ENCODE results near the gene KRTAP6-3.

The KRTAP6-3 gene

DNA sequence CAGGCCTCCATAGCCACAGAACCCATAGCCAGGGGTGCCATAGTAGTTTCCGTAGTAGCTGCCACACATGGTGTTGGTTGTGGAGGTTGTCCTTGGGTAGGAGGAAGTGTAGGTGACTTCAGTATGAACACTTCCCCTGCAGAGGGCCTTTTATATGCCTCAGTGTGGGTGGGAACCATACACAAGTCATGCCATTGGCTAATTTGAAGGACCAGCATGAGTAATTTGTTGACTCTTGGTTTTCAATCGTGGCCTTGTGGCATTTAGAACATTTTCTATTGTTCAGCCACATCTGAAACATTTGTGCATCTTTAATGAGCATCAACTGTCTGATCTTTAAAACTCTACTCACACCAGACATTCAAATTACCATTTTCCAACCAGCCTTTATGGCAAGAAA lies 21.6 kb downstream of the KRTAP6-3 start, which contains the start of gene KRTAP6-1:
Gene KRTAP6-1 (minus strand): TSS at position 95 of the 400 bp plus-strand sequence. CDS start 26 bp downstream, at position 69.
- no peak within 1 kb of the TSS for H4K91ac ChIP-seq (ENCODE audit: low read depth, low read length)
- H3K18ac ChIP-seq (ENCODE audit: low read length), result no peak within 1 kb of the TSS
- H2AFZ ChIP-seq (ENCODE audit: insufficient read depth, low read length, poor library complexity), result no peak within 1 kb of the TSS
- no peak within 1 kb of the TSS for H2BK5ac ChIP-seq (ENCODE audit: low read depth, low read length, poor library complexity)
- WGBS (ENCODE audit: extremely low coverage, insufficient coverage, insufficient read length), result no CpG with 5 or more reads among the region's 2 CpGs
- no peaks in the 10 kb centered on the region for H3K27me3 ChIP-seq (ENCODE audit: insufficient read depth, low read length)
- H3K4ac ChIP-seq (ENCODE audit: low read depth, low read length), result no peak within 1 kb of the TSS
- no peak within 1 kb of the TSS for H3K23ac ChIP-seq (ENCODE audit: low read length)
- no peak within 1 kb of the TSS for H3K9ac ChIP-seq (ENCODE audit: low read length)
- no peaks in the 10 kb centered on the region for H3K9me3 ChIP-seq (ENCODE audit: insufficient read depth, low read depth, low read length)
- no peak for DNase-seq
- no peak within 1 kb of the TSS for H3K14ac ChIP-seq (ENCODE audit: low read length)
- no peak within 1 kb of the TSS for H3K4me2 ChIP-seq (ENCODE audit: low read length)
- no peak within 1 kb of the TSS for H3K4me3 ChIP-seq (ENCODE audit: low read depth, low read length)
- no peak within 1 kb of the TSS for H3K27ac ChIP-seq (ENCODE audit: low read depth, low read length)
- no peak within 1 kb of the TSS for H2BK12ac ChIP-seq (ENCODE audit: low read length)
- no peak within 1 kb of the TSS for H2BK120ac ChIP-seq (ENCODE audit: insufficient read depth, low read length, poor library complexity)
- no peaks in the 10 kb centered on the region for H3K4me1 ChIP-seq (ENCODE audit: control insufficient read depth in 1 of 2, insufficient read depth in 2 of 2, low read length in 2 of 2)
- no peak within 1 kb of the TSS for H4K8ac ChIP-seq (ENCODE audit: low read depth, low read length)
- no peaks in the 10 kb centered on the region for H3K79me2 ChIP-seq (ENCODE audit: control insufficient read depth, insufficient read depth, low read length, poor library complexity)
- no peak within 1 kb of the TSS for H4K12ac ChIP-seq (ENCODE audit: low read depth, low read length)
- H3K36me3 ChIP-seq (ENCODE audit: control insufficient read depth in 1 of 2, insufficient read depth in 2 of 2, low read length in 2 of 2), result no peaks in the 10 kb centered on the region
- no peaks in the 10 kb centered on the region for H3K79me1 ChIP-seq (ENCODE audit: low read length)
- H2AK5ac ChIP-seq (ENCODE audit: low read length), result no peak within 1 kb of the TSS

- no peak overlapping the region for H3K4me2 ChIP-seq (ENCODE audit: low read length)
- H3K27me3 ChIP-seq (ENCODE audit: insufficient read depth, low read length), result no peaks in the 10 kb centered on the region
- H3K9ac ChIP-seq (ENCODE audit: low read length), result no peak overlapping the region
- H4K91ac ChIP-seq (ENCODE audit: low read depth, low read length), result no peak overlapping the region
- H3K9me3 ChIP-seq (ENCODE audit: insufficient read depth, low read depth, low read length), result no peaks in the 10 kb centered on the region
- H3K23ac ChIP-seq (ENCODE audit: low read length), result no peak overlapping the region
- no peak overlapping the region for H2BK12ac ChIP-seq (ENCODE audit: low read length)
- H3K4me3 ChIP-seq (ENCODE audit: low read depth, low read length), result no peak overlapping the region
- no peaks in the 10 kb centered on the region for H3K79me2 ChIP-seq (ENCODE audit: control insufficient read depth, insufficient read depth, low read length, poor library complexity)
- no peak overlapping the region for H2AFZ ChIP-seq (ENCODE audit: insufficient read depth, low read length, poor library complexity)
- no peak overlapping the region for H4K12ac ChIP-seq (ENCODE audit: low read depth, low read length)
- no peak for DNase-seq
- H3K4ac ChIP-seq (ENCODE audit: low read depth, low read length), result no peak overlapping the region
- no peak overlapping the region for H3K14ac ChIP-seq (ENCODE audit: low read length)
- H4K8ac ChIP-seq (ENCODE audit: low read depth, low read length), result no peak overlapping the region
- H3K18ac ChIP-seq (ENCODE audit: low read length), result no peak overlapping the region
- no peaks in the 10 kb centered on the region for H3K36me3 ChIP-seq (ENCODE audit: control insufficient read depth in 1 of 2, insufficient read depth in 2 of 2, low read length in 2 of 2)
- H3K79me1 ChIP-seq (ENCODE audit: low read length), result no peaks in the 10 kb centered on the region
- H3K27ac ChIP-seq (ENCODE audit: low read depth, low read length), result no peak overlapping the region
- no peaks in the 10 kb centered on the region for H3K4me1 ChIP-seq (ENCODE audit: control insufficient read depth in 1 of 2, insufficient read depth in 2 of 2, low read length in 2 of 2)
- no peak overlapping the region for H2BK5ac ChIP-seq (ENCODE audit: low read depth, low read length, poor library complexity)
- no peak overlapping the region for H2BK120ac ChIP-seq (ENCODE audit: insufficient read depth, low read length, poor library complexity)
- no peak overlapping the region for H2AK5ac ChIP-seq (ENCODE audit: low read length)
These were observed 23.0 kb downstream of the KRTAP6-3 start for GRCh38 chr21:30615199-30615598.

DNA sequence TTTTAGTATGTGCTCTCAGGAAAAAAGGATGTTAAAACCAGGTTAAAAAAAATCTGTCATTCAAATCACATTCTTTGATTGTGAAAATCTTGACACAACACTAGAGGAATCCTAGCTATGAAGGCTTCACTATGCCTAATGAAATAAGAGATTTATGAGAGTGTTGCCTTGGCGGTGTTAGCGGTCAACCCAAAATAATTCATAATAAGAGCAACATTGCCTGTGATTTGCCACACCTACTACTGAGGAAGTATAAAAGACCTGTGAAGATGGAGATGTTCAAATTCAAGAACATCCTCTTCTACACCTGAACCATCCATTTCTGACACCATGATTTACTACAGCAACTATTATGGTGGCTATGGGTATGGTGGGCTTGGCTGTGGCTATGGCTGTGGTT lies 23.9 kb downstream of the KRTAP6-3 start, which contains the start of gene KRTAP20-1:
Gene KRTAP20-1 (plus strand): TSS at position 301 of the 400 bp plus-strand sequence. CDS start 30 bp downstream, at position 331.
- no peak within 1 kb of the TSS for H4K91ac ChIP-seq (ENCODE audit: low read depth, low read length)
- no CpG with 5 or more reads among the region's 2 CpGs for WGBS (ENCODE audit: extremely low coverage, insufficient coverage, insufficient read length)

GRCh38 chr21:30620080-30620479 lies 27.8 kb downstream of the KRTAP6-3 start:
- Histone ChIP-seq H3K9me3 (ENCODE audit: insufficient read depth, low read depth, low read length) (peaks cover 1% of the 10 kb centered on the region), H3K79me2 (ENCODE audit: control insufficient read depth, insufficient read depth, low read length, poor library complexity) (no peaks in the 10 kb centered on the region), H3K4ac (ENCODE audit: low read depth, low read length) (no peak overlapping the region), H2BK5ac (ENCODE audit: low read depth, low read length, poor library complexity) (no peak overlapping the region), H3K18ac (ENCODE audit: low read length) (no peak overlapping the region), H2BK12ac (ENCODE audit: low read length) (no peak overlapping the region), H2AK5ac (ENCODE audit: low read length) (no peak overlapping the region), H3K27me3 (ENCODE audit: insufficient read depth, low read length) (no peaks in the 10 kb centered on the region), H3K4me3 (ENCODE audit: low read depth, low read length) (no peak overlapping the region), H4K12ac (ENCODE audit: low read depth, low read length) (no peak overlapping the region), H3K27ac (ENCODE audit: low read depth, low read length) (no peak overlapping the region), H4K91ac (ENCODE audit: low read depth, low read length) (no peak overlapping the region), H2BK120ac (ENCODE audit: insufficient read depth, low read length, poor library complexity) (no peak overlapping the region), H3K14ac (ENCODE audit: low read length) (no peak overlapping the region), H3K4me2 (ENCODE audit: low read length) (no peak overlapping the region), H4K8ac (ENCODE audit: low read depth, low read length) (no peak overlapping the region), H3K9ac (ENCODE audit: low read length) (no peak overlapping the region), H2AFZ (ENCODE audit: insufficient read depth, low read length, poor library complexity) (no peak overlapping the region), H3K23ac (ENCODE audit: low read length) (no peak overlapping the region), H3K79me1 (ENCODE audit: low read length) (no peaks in the 10 kb centered on the region), H3K36me3 (ENCODE audit: control insufficient read depth in 1 of 2, insufficient read depth in 2 of 2, low read length in 2 of 2) (no peaks in the 10 kb centered on the region), H3K4me1 (ENCODE audit: control insufficient read depth in 1 of 2, insufficient read depth in 2 of 2, low read length in 2 of 2) (no peaks in the 10 kb centered on the region)
- DNase-seq, result no peak

More for the DNA sequence above, 23.9 kb downstream of the KRTAP6-3 start, which contains the start of gene KRTAP20-1:
- Histone ChIP-seq H3K4me3 (ENCODE audit: low read depth, low read length) (no peak within 1 kb of the TSS), H3K79me2 (ENCODE audit: control insufficient read depth, insufficient read depth, low read length, poor library complexity) (no peaks in the 10 kb centered on the region), H3K4me1 (ENCODE audit: control insufficient read depth in 1 of 2, insufficient read depth in 2 of 2, low read length in 2 of 2) (no peaks in the 10 kb centered on the region), H2AK5ac (ENCODE audit: low read length) (no peak within 1 kb of the TSS), H3K4ac (ENCODE audit: low read depth, low read length) (no peak within 1 kb of the TSS), H3K4me2 (ENCODE audit: low read length) (no peak within 1 kb of the TSS), H4K12ac (ENCODE audit: low read depth, low read length) (no peak within 1 kb of the TSS), H3K36me3 (ENCODE audit: control insufficient read depth in 1 of 2, insufficient read depth in 2 of 2, low read length in 2 of 2) (no peaks in the 10 kb centered on the region), H3K14ac (ENCODE audit: low read length) (no peak within 1 kb of the TSS), H4K8ac (ENCODE audit: low read depth, low read length) (no peak within 1 kb of the TSS), H2AFZ (ENCODE audit: insufficient read depth, low read length, poor library complexity) (no peak within 1 kb of the TSS), H3K79me1 (ENCODE audit: low read length) (no peaks in the 10 kb centered on the region), H3K23ac (ENCODE audit: low read length) (no peak within 1 kb of the TSS), H3K9me3 (ENCODE audit: insufficient read depth, low read depth, low read length) (no peaks in the 10 kb centered on the region), H3K27ac (ENCODE audit: low read depth, low read length) (no peak within 1 kb of the TSS), H3K18ac (ENCODE audit: low read length) (no peak within 1 kb of the TSS), H2BK5ac (ENCODE audit: low read depth, low read length, poor library complexity) (no peak within 1 kb of the TSS), H3K9ac (ENCODE audit: low read length) (no peak within 1 kb of the TSS), H2BK120ac (ENCODE audit: insufficient read depth, low read length, poor library complexity) (no peak within 1 kb of the TSS), H3K27me3 (ENCODE audit: insufficient read depth, low read length) (no peaks in the 10 kb centered on the region), H2BK12ac (ENCODE audit: low read length) (no peak within 1 kb of the TSS)
- DNase-seq, result peak in 1 of 2 donors; percentile 11

Data from trophoblast cell (in vitro differentiated cells and primary cell).